Psoas muscle (tissue), 8 donors: ENCODE measurements around the gene PAXIP1. TPM values are rescaled to one million over a fixed set of nuclear protein-coding genes. Genes with fewer than 3 reads are reported as not detected.

Experiments
- ATAC-seq, 4 donors: fragments of 200-7000 bp; cut with Tn5 transposase; one replicate each; pipeline ENCODE4 v1.9.1; 2020; ENCODE audit warnings: moderate library complexity in 3 of 4, mild to moderate bottlenecking in 2 of 4
- DNase-seq, 2 donors: peaks; one replicate each; pipeline ENCODE4 v3.0.0-alpha.2; 2020
- H3K27ac ChIP-seq: fragments of 200-600 bp; one replicate; pipeline ENCODE4 v1.8.0; 2022
- H3K27me3 ChIP-seq, 3 donors: fragments of 200-600 bp in 1 of 3; one replicate each; pipeline versions ENCODE4 v1.6.1 to v1.8.0; 2013 to 2022; ENCODE audit warnings: low read length in 2 of 3, mild to moderate bottlenecking in 2 of 3, moderate library complexity in 1 of 3; ENCODE audit not compliant: insufficient read depth in 3 of 3
- H3K36me3 ChIP-seq, 2 donors: fragments of 200-600 bp in 1 of 2; one replicate each; pipeline versions ENCODE4 v1.6.1 to v1.8.0; 2013 to 2022; ENCODE audit warnings: low read depth in 1 of 2, mild to moderate bottlenecking in 1 of 2, moderate library complexity in 1 of 2; ENCODE audit not compliant: insufficient read depth in 1 of 2
- H3K4me1 ChIP-seq: fragments of 200-600 bp; one replicate; pipeline ENCODE4 v1.8.0; 2022
- H3K4me3 ChIP-seq: fragments of 200-600 bp; one replicate; pipeline ENCODE4 v1.8.0; 2022; ENCODE audit warnings: mild to moderate bottlenecking
- H3K9me3 ChIP-seq: fragments of 200-600 bp; one replicate; pipeline ENCODE4 v1.8.0; 2022
- WGBS, 3 donors: extraction: QIAGEN DNeasy Blood & Tissue Kit; methylation state at CpG; one replicate each; pipeline versions ENCODE4 v1.1.6 to v1.1.7; 2013; 5-methylcytosine and 5-hydroxymethylcytosine counted together
- intact Hi-C, 2 donors: fragments of 100-400 bp; cut with DNase I; formaldehyde crosslinking; loops; one replicate each; pipeline versions ENCODE4 v1.11.0 to v1.14.2; 2022
- polyA plus RNA-seq, 3 donors: library from polyadenylated mRNA; stranded (reverse); fragments of 200-250 nt; gene quantifications; one replicate each; pipeline ENCODE4 v1.2.3, GENCODE V29; 2013
- total RNA-seq, 4 donors: library from RNA; stranded (reverse); fragmentation: NEBNext Ultra II Directional in 2 of 4; extraction: Animal tissue kit (Norgen Biotek cat#: 25700) in 2 of 4; gene quantifications; one replicate each; pipeline versions ENCODE4 v1.2.1 to v1.2.4, GENCODE V29; 2021 to 2023
- TF ChIP-seq, protein P1 (sequence below): fragments of 200-600 bp; IDR thresholded peaks from one replicate; pipeline ENCODE4 v1.8.0; 2022; ENCODE audit warnings: antibody characterized with exemption
- donor health status: healthy with polysubstance abuse.
- donor health status: DM: no; HTN: no; CAD: no; lungs with moderate emphysema.
- donor health status: Bipolar disorder and iron deficiency.
- donor health status: healthy.
- donor health status: DM: yes; HTN: yes; CAD: no.
- donor health status: DM: no; HTN: no; CAD: no.
- donor health status: DM: no; HTN: no; CAD: no.
- donor health status: DM: yes; HTN: yes; CAD: no.

Gene PAXIP1
- total and polyA plus RNA-seq, 7 donors: 3.5 to 7.3 (median 6.2) TPM

DNA sequence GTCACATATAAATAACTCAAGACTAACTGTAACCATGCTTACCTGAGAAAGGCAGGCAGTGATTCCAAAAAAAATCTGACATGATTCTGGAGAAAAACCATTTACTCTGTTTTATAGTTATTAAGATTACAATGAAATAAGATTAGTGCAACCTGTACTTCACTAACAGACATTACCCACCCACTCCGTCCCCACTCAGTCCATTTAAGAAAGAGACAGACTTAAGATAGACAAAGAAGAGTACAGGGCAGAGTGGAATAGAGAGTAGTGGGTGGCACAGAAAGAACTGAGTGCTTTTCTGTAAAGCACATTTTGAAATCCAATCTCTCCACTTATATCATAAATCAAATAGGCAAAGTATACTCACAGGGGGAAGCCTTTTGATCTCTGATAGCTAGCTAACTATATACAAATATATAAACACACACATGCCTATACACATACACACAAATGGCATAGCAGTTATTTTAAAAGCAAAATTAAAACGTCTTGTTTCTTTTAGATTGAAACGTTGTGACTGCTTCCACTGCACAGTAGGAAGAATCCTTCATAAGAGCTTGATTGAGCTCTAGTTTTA lies 11.9 kb downstream of the PAXIP1 start:
- no peak overlapping the region for H3K4me3 ChIP-seq
- H3K27me3 ChIP-seq: no peaks in the 10 kb centered on the region
- intact Hi-C loops: no loop called here
- no peak overlapping the region for H3K27ac ChIP-seq
- H3K9me3 ChIP-seq: no peaks in the 10 kb centered on the region
- DNase-seq (no peak), ATAC-seq (no peak)
- TF ChIP-seq, protein P1, sequence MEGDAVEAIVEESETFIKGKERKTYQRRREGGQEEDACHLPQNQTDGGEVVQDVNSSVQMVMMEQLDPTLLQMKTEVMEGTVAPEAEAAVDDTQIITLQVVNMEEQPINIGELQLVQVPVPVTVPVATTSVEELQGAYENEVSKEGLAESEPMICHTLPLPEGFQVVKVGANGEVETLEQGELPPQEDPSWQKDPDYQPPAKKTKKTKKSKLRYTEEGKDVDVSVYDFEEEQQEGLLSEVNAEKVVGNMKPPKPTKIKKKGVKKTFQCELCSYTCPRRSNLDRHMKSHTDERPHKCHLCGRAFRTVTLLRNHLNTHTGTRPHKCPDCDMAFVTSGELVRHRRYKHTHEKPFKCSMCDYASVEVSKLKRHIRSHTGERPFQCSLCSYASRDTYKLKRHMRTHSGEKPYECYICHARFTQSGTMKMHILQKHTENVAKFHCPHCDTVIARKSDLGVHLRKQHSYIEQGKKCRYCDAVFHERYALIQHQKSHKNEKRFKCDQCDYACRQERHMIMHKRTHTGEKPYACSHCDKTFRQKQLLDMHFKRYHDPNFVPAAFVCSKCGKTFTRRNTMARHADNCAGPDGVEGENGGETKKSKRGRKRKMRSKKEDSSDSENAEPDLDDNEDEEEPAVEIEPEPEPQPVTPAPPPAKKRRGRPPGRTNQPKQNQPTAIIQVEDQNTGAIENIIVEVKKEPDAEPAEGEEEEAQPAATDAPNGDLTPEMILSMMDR: no peak
- H3K36me3 ChIP-seq: peaks cover 8 to 62% of the 10 kb centered on the region in 2 donors
- no peaks in the 10 kb centered on the region for H3K4me1 ChIP-seq
- 59 to 65% (median 64%) methylated on average over 3 of the region's 3 CpGs for WGBS, 3 donors

DNA sequence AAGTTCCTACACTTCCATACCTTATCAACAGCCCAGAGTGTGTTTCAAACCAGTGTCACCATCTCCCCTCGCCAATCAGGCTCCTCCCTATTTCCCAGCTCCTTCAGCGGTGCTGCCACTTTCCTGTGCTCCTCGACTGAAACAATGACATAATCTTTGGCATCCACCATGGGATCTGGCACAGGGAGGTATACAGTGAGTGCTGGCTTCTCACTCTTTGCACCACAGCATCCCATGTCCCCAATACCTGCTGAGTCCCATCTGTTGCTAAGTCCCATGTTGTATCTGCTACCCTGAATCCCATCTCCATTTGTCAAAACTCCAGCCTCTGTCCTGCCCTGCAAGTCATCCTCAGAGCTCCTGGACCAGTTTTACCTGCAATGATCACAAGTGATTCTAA lies 15.4 kb downstream of the PAXIP1 start:
- intact Hi-C loops: no loop called here
- Histone ChIP-seq H3K4me3 (no peak overlapping the region), H3K27me3 (no peaks in the 10 kb centered on the region), H3K27ac (no peak overlapping the region), H3K36me3 (peaks cover 0 to 36% of the 10 kb centered on the region in 2 donors), H3K9me3 (no peaks in the 10 kb centered on the region), H3K4me1 (peaks cover 8% of the 10 kb centered on the region)
- TF ChIP-seq, protein P1: no peak
- DNase-seq (no peak), ATAC-seq (no peak)
- 39 to 48% (median 43%) methylated on average over 3 of the region's 3 CpGs for WGBS, 3 donors

DNA sequence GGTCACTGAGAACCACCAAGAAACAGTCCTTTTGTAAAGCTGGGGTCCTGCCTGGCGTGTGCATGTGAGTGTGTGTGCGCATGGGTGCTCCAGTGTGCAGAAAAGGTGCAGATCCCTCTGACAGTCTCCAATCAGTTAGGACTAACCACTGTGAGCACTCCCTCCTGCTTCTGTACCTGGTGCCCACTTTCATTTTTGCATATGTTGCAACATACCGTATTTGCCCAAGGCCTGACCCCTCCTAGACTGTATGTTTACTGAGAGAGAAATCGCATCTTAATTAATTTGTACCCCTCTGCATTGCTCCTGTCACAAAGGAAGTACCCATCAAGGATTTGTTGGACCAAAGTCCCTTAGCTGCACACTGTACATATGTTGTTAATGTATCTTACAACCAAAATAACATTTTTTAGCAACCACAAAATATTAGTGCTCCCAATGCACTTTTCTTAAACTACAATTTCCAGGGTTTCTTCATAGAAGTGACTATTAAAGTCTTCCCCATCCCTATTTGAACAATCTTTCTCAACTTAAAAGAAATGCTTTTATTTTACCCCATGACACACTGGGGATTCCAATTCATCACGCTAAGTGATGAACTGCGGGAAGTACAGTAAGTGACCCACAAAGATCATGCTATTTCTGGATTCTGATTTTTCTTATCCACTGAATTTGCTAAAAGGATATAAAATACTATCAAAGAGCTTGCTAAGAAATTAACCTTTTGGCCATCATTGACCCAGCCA lies 16.6 kb downstream of the PAXIP1 start:
- no peak overlapping the region for H3K27ac ChIP-seq
- DNase-seq (no peak), ATAC-seq (no peak)
- intact Hi-C loops: no loop called here
- H3K4me3 ChIP-seq: no peak overlapping the region
- no peaks in the 10 kb centered on the region for H3K27me3 ChIP-seq
- peaks cover 8% of the 10 kb centered on the region for H3K4me1 ChIP-seq
- TF ChIP-seq, protein P1: no peak
- no peaks in the 10 kb centered on the region for H3K9me3 ChIP-seq
- peaks cover 0 to 30% of the 10 kb centered on the region in 2 donors for H3K36me3 ChIP-seq
- WGBS, 3 donors: 96 to 97% (median 96%) methylated on average over 6 of the region's 6 CpGs

DNA sequence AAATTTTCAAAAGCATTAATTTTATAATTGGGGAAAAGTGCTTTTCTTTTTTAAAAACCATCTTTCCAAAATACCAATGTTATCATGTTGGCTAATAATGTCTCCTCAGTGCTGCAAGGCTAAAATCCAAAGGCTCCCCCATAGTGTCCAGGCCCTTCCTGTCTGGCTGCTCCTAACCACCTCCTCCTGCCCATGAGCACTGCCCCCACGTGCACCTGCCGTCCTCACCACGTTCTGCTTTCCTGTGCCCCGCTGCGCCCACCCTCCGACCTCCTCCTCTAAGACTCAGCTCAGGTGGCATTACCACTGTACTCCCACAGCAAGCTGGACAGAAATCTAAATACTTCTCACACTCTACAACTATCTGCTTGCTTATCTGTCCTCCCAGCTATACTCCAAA lies 17.7 kb downstream of the PAXIP1 start:
- H3K4me1 ChIP-seq: peaks cover 8% of the 10 kb centered on the region
- intact Hi-C loops: no loop called here
- peak; percentile 43 to 58 (median 51) for ATAC-seq

More for the DNA sequence above, 17.7 kb downstream of the PAXIP1 start:
- no peaks in the 10 kb centered on the region for H3K27me3 ChIP-seq
- no peak overlapping the region for H3K4me3 ChIP-seq
- DNase-seq: no peak
- peaks cover 0 to 19% of the 10 kb centered on the region in 2 donors for H3K36me3 ChIP-seq
- no peaks in the 10 kb centered on the region for H3K9me3 ChIP-seq
- WGBS, 3 donors: 65 to 72% (median 72%) methylated on average over 6 of the region's 6 CpGs
- no peak overlapping the region for H3K27ac ChIP-seq
- TF ChIP-seq, protein P1: no peak
